Neural cell (in vitro differentiated cells): ENCODE measurements around the gene MEGF6. TPM values are rescaled to one million over a fixed set of nuclear protein-coding genes. Genes with fewer than 3 reads are reported as not detected.

Experiments
- H2AFZ ChIP-seq: fragments of 200-600, 300-800 bp; sonication (generic), shearing (Covaris generic); 2 replicates; pipeline ENCODE4 v1.6.0; 2014; ENCODE audit warnings: low read depth, mild to moderate bottlenecking, antibody characterized with exemption, low read length, moderate library complexity
- H3F3A ChIP-seq: fragments of 200-600 bp; shearing (Covaris generic); 2 replicates; pipeline ENCODE4 v1.6.1; 2016; ENCODE audit warnings: mild to moderate bottlenecking, moderate library complexity, mixed read lengths, antibody characterized with exemption, low read length; ENCODE audit not compliant: insufficient read depth, poor library complexity, severe bottlenecking
- H3K27ac ChIP-seq: fragments of 200-600, 300-800 bp; sonication (generic), shearing (Covaris generic); 2 replicates; pipeline ENCODE4 v1.5.1; 2014; ENCODE audit warnings: mild to moderate bottlenecking, low read length, moderate library complexity
- H3K27me3 ChIP-seq: fragments of 300-800, 200-600 bp; sonication (generic), shearing (Covaris generic); 2 replicates; pipeline ENCODE4 v1.6.0; 2014; ENCODE audit warnings: mild to moderate bottlenecking, low read depth, low read length, moderate library complexity; ENCODE audit not compliant: insufficient read depth
- H3K36me3 ChIP-seq: fragments of 300-800, 200-600 bp; sonication (generic), shearing (Covaris generic); 2 replicates; pipeline ENCODE4 v1.5.1; 2014; ENCODE audit warnings: mild to moderate bottlenecking, antibody characterized with exemption, low read length, moderate library complexity; ENCODE audit not compliant: insufficient read depth
- H3K4me2 ChIP-seq: fragments of 300-800, 200-600 bp; sonication (generic), shearing (Covaris generic); 2 replicates; pipeline ENCODE4 v1.6.0; 2014; ENCODE audit warnings: mild to moderate bottlenecking, low read length
- H3K4me3 ChIP-seq: fragments of 300-800, 200-600 bp; sonication (generic), shearing (Covaris generic); 2 replicates; pipeline ENCODE4 v1.5.1; 2014; ENCODE audit warnings: mild to moderate bottlenecking, low read length, moderate library complexity
- H3K79me2 ChIP-seq: fragments of 200-600 bp; shearing (Covaris generic); replicated peaks from 2 replicates; pipeline ENCODE4 v1.6.0; 2014; ENCODE audit warnings: mild to moderate bottlenecking, low read length, moderate library complexity; ENCODE audit not compliant: insufficient read depth
- H3K9ac ChIP-seq: fragments of 300-800, 200-600 bp; sonication (generic), shearing (Covaris generic); 2 replicates; pipeline ENCODE4 v1.6.1; 2016; ENCODE audit warnings: mild to moderate bottlenecking, low read length, mixed read lengths
- H3K9me2 ChIP-seq: fragments of 200-600 bp; shearing (Covaris generic); 2 replicates; pipeline ENCODE4 v1.6.1; 2016; ENCODE audit warnings: mild to moderate bottlenecking, low read length, mixed read lengths; ENCODE audit not compliant: insufficient read depth
- H3K9me3 ChIP-seq: fragments of 200-600, 300-800 bp; sonication (generic), shearing (Covaris generic); 2 replicates; pipeline ENCODE4 v1.6.1; 2016; ENCODE audit warnings: mild to moderate bottlenecking, mixed run types, low read length, moderate library complexity, mixed read lengths
- H4K20me1 ChIP-seq: fragments of 200-600 bp; shearing (Covaris generic); 2 replicates; pipeline ENCODE4 v1.6.1; 2016; ENCODE audit warnings: mild to moderate bottlenecking, mixed run types; ENCODE audit not compliant: insufficient read depth
- EP300 ChIP-seq: fragments of 450-650 bp; conservative IDR thresholded peaks from 2 replicates; pipeline ENCODE4 v1.6.1; 2014; ENCODE audit warnings: antibody characterized with exemption, mild to moderate bottlenecking, moderate library complexity; ENCODE audit not compliant: poor library complexity, severe bottlenecking
- EZH2 ChIP-seq: fragments of 200-600, 300-800 bp; shearing (Covaris generic), sonication (generic); IDR thresholded peaks from 2 replicates; pipeline ENCODE4 v1.6.1; 2014; ENCODE audit warnings: antibody characterized with exemption, low read length, borderline replicate concordance, mild to moderate bottlenecking; ENCODE audit not compliant: insufficient read depth, poor library complexity, severe bottlenecking
- MXI1 ChIP-seq: fragments of 450-650 bp; conservative IDR thresholded peaks from 2 replicates; pipeline ENCODE4 v1.6.1; 2014; ENCODE audit warnings: antibody characterized with exemption, mild to moderate bottlenecking; ENCODE audit not compliant: poor library complexity, severe bottlenecking
- POLR2AphosphoS5 ChIP-seq: IDR thresholded peaks from 2 replicates; pipeline ENCODE4 v1.6.1; 2012
- RAD21 ChIP-seq: fragments of 450-650 bp; conservative IDR thresholded peaks from 2 replicates; pipeline ENCODE4 v1.6.1; 2014; ENCODE audit warnings: antibody characterized with exemption, mild to moderate bottlenecking, moderate library complexity
- REST ChIP-seq: IDR thresholded peaks from 2 replicates; pipeline ENCODE4 v1.6.1; 2012; ENCODE audit warnings: borderline replicate concordance
- SMC3 ChIP-seq: fragments of 450-650 bp; conservative IDR thresholded peaks from 2 replicates; pipeline ENCODE4 v1.6.1; 2014; ENCODE audit warnings: antibody characterized with exemption, mild to moderate bottlenecking, moderate library complexity; ENCODE audit not compliant: poor library complexity
- TAF1 ChIP-seq: IDR thresholded peaks from 2 replicates; pipeline ENCODE4 v1.6.1; 2012; ENCODE audit warnings: low read depth
- polyA plus RNA-seq: library from polyadenylated mRNA; depleted of rRNA; stranded (reverse); fragments of >200 nt; gene quantifications from 2 replicates; pipeline ENCODE4 v1.2.3, GENCODE V29; 2014
- TF ChIP-seq, protein P1 (sequence below): fragments of 450-650 bp; IDR thresholded peaks from 2 replicates; pipeline ENCODE4 v1.5.1; 2014; ENCODE audit warnings: antibody characterized with exemption, mild to moderate bottlenecking, moderate library complexity; ENCODE audit not compliant: poor library complexity, severe bottlenecking

Gene MEGF6
- polyA plus RNA-seq, 1 donor from 2014 or later = 6.0 TPM

DNA sequence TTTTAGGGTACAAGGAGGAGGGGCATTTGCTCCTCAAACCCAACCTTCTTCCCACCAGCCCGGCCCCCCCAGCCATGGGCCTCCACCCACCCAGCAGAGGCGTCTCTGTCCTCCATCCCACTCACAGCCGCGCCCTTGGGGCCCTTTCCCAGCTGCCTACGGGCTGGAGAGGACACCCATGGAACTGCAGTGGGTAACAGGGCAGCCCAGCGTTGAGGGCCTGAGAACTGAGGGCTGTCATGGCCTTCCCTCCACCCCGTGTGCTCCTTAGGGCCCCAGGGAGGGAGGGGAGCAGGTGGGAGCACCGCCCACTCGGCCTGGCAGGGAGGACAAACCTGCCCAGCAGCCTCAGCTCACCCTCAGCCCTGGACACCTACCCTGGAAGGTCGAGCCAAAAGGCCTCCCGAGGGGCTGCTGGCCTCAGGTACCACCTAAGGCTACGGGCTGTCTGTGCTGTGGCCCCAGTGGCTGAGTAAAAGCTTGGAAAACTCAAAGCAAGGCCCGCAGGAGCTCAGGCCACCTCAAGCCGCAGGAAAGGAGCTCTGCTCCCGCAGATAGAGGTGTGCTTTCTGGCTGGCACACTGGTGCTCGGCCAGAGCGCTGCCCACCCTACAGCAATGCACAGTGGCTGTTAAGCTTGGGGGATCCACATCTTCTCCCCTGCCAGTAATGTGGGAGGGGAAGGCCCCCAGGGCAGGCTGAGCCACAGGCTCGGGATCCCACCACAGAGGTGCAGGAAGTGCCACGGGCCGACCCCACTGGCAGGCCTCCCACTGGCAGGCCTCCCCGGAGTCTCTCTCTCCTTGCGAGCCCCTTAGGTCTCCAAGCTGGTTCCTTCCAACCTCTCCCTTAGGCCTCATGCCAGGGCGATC is 159.1 kb downstream of the MEGF6 start:
- Histone ChIP-seq H3K9me2 (no peaks in the 10 kb centered on the region), H3K4me2 (no peak overlapping the region), H4K20me1 (no peaks in the 10 kb centered on the region), H3K36me3 (no peaks in the 10 kb centered on the region), H3K27me3 (peaks cover 5% of the 10 kb centered on the region), H3K9me3 (no peaks in the 10 kb centered on the region), H3K4me3 (no peak overlapping the region), H3K79me2 (no peaks in the 10 kb centered on the region), H3K9ac (peak overlapping the region; percentile 16), H3K27ac (no peak overlapping the region), H2AFZ (no peak overlapping the region), H3F3A (no peaks in the 10 kb centered on the region)
- TF ChIP-seq TAF1 = no peak
- TF ChIP-seq POLR2AphosphoS5 = no peak
- no peak for TF ChIP-seq EZH2
- TF ChIP-seq, protein P1, sequence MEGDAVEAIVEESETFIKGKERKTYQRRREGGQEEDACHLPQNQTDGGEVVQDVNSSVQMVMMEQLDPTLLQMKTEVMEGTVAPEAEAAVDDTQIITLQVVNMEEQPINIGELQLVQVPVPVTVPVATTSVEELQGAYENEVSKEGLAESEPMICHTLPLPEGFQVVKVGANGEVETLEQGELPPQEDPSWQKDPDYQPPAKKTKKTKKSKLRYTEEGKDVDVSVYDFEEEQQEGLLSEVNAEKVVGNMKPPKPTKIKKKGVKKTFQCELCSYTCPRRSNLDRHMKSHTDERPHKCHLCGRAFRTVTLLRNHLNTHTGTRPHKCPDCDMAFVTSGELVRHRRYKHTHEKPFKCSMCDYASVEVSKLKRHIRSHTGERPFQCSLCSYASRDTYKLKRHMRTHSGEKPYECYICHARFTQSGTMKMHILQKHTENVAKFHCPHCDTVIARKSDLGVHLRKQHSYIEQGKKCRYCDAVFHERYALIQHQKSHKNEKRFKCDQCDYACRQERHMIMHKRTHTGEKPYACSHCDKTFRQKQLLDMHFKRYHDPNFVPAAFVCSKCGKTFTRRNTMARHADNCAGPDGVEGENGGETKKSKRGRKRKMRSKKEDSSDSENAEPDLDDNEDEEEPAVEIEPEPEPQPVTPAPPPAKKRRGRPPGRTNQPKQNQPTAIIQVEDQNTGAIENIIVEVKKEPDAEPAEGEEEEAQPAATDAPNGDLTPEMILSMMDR = no peak
- no peak for TF ChIP-seq MXI1
- TF ChIP-seq SMC3 = no peak
- no peak for TF ChIP-seq EP300
- TF ChIP-seq REST = no peak
- TF ChIP-seq RAD21 = no peak

DNA sequence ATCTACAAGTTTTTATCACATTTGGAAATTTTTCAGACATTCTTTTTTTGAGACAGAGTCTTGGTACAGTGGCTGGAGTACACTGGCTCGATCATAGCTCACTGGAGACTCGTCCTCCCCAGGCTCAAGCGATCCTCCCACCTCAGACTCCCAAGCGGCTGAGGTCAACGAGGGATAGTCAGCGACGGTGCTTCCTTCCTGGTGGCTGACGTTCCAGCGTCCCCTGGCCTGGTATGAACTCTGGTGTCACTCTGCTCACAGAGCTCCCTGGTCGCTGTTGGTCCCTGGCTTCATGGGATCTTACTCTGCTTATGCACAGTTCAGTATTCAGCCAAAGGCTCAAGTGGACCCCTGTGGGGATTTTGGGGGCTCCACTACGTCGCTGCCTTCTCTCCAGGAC is 160.3 kb downstream of the MEGF6 start:
- Histone ChIP-seq H3K4me2 (no peak overlapping the region), H3K9me3 (no peaks in the 10 kb centered on the region), H3K9me2 (no peaks in the 10 kb centered on the region), H3K9ac (no peak overlapping the region), H3K36me3 (no peaks in the 10 kb centered on the region), H3K27ac (no peak overlapping the region), H4K20me1 (no peaks in the 10 kb centered on the region), H3F3A (no peaks in the 10 kb centered on the region), H3K79me2 (no peaks in the 10 kb centered on the region), H3K27me3 (peaks cover 5% of the 10 kb centered on the region), H3K4me3 (no peak overlapping the region), H2AFZ (no peak overlapping the region)
- TF ChIP-seq, protein P1 = no peak
